PFSK-1 (cell line): ENCODE results near the gene KCNQ2.

Source experiments
- FOXP2 ChIP-seq: optimal IDR thresholded peaks from 2 replicates; pipeline ENCODE3; 2011; ENCODE audit warnings: borderline replicate concordance, control low read depth, inconsistent platforms; ENCODE audit not compliant: insufficient read depth; ENCODE audit errors: extremely low read length, extremely low read depth
- POLR2AphosphoS5 ChIP-seq: IDR thresholded peaks from 2 replicates; pipeline ENCODE4 v1.6.1; 2012; ENCODE audit warnings: low read depth, mild to moderate bottlenecking, control low read depth, low read length, moderate library complexity
- REST ChIP-seq, 2 experiments: IDR thresholded peaks; 2 replicates each; pipeline versions ENCODE4 v1.6.1 to v1.8.0; 2011 to 2012; ENCODE audit warnings: low read depth in 2 of 2, low read length in 2 of 2, control low read depth in 1 of 2, inconsistent platforms in 1 of 2, mild to moderate bottlenecking in 1 of 2, moderate library complexity in 1 of 2; ENCODE audit not compliant: insufficient read depth in 1 of 2
- SIN3A ChIP-seq: IDR thresholded peaks from 2 replicates; pipeline ENCODE4 v1.6.1; 2012; ENCODE audit warnings: mild to moderate bottlenecking, low read length, moderate library complexity, borderline replicate concordance; ENCODE audit not compliant: insufficient read depth
- TAF1 ChIP-seq: IDR thresholded peaks from 2 replicates; pipeline ENCODE4 v1.6.1; 2012; ENCODE audit warnings: low read length, control low read depth, borderline replicate concordance; ENCODE audit not compliant: insufficient read depth

The KCNQ2 gene

GRCh38 chr20:63415647-63416391, 56.6 kb downstream of the KCNQ2 start:
- TF ChIP-seq POLR2AphosphoS5 = no peak
- TF ChIP-seq REST (IDR thresholded peaks at IDR 0.05; ENCODE audit: insufficient read depth in 1 of 2, low read depth in 2 of 2, low read length in 2 of 2) = no peak
- no peak for TF ChIP-seq TAF1
- TF ChIP-seq FOXP2 = no peak
- no peak for TF ChIP-seq SIN3A

DNA sequence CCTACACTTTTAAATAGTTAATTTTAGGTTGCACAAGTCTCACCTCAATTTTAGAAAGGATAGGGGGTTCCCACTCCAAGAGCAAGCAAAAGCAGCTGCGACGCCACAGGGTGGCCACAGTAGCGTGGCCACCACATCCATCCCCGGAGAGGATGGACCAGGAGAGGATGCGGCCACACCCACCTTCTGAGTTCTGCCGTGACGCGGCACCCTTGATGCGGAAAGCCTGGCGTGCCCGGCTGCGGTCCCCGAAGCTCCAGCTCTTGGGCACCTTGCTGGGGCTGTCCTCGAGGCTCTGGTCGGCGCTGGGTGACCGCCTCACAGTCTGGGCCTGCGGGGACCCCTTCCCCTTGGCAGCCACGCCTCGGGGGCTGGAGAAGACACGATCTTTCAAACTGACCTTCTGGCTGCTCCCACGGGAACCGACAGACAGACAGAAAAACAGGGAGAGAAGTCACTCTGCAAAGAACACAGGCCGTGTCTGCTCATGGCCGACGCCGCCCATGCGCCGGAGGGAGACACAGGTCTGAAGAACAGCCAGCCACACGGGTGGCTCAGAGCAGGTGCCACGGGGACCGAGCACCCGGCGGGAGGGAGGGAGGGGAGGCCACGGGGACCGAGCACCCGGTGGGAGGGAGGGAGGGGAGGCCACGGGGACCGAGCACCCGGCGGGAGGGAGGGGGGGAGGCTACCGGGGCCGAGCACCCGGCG, 57.6 kb downstream of the KCNQ2 start:
- TF ChIP-seq TAF1 (no peak), POLR2AphosphoS5 (no peak), FOXP2 (no peak), REST (IDR thresholded peaks at IDR 0.05; ENCODE audit: insufficient read depth in 1 of 2, low read depth in 2 of 2, low read length in 2 of 2) (no peak), SIN3A (no peak)

DNA sequence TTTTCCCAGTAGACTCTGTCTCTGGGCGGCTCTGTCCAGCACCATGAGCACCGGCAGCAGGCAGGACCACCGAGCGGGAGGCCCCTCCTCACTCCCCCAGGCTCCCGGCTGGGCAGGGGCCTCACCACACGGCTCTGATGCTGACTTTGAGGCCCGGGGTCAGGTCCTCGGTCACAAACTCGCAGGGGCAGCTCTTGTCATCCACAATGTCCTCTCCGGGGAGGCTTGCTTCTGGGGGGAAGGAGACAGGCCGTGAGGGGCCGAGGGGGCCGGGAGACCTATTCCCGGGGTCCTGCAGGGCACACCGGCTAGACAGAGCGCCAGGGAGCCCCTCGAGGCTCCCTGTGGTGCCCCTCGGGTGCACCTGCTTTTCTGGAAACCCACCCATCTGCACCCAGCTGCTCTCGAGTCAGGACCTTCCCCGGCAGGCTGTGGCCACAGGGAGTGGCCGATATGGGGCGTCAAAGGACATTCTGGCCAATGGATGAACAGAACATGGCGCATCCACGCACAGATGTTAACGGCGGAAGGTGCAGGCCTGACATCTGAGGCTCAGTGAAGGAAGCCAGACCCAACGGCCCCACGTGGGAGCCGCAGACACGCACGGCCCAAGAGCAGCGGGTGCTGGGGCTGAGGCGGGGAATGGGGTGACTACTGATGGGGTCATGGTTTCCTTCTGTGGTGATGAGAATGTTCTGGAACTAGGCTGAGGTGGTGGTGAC, 58.3 kb downstream of the KCNQ2 start:
- TF ChIP-seq POLR2AphosphoS5 (no peak), TAF1 (no peak), REST (IDR thresholded peaks at IDR 0.05; ENCODE audit: insufficient read depth in 1 of 2, low read depth in 2 of 2, low read length in 2 of 2) (no peak), FOXP2 (no peak), SIN3A (no peak)

DNA sequence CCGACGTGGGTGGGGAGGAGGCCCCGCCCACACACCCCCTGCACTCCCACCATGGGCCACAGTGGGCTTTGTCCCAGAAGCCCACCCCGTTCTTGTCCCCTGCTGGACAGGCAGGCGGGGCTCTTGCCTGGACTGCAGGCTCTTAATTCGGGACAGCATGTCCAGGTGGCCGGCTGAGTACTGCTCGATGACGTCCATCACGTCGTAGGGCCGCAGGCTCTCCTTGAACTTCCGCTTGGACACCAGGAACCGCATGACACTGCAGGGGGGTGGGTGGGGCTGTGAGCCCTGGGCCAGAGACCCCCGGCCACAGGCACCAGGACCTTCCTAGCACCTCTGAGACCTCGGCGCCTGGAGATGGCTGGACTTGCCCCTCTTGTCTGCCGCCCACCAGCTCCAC, 59.1 kb downstream of the KCNQ2 start:
- TF ChIP-seq POLR2AphosphoS5 (no peak), REST (IDR thresholded peaks at IDR 0.05; ENCODE audit: insufficient read depth in 1 of 2, low read depth in 2 of 2, low read length in 2 of 2) (no peak), SIN3A (no peak), TAF1 (no peak), FOXP2 (no peak)
